Activated CD8-positive, alpha-beta memory T cell treated with anti-CD3 and anti-CD28 coated beads, Interleukin-2, amount 50 U/mL, for 48 hours (primary cell): ENCODE results near the gene PPP1R12B.
"Not testable (repeated sequence)": the region's sequence is repeated elsewhere in the genome, so short reads cannot be mapped to it uniquely, and the experiment has no call there.

Experiments used
- DNase-seq: peaks from one replicate; pipeline ENCODE4 v3.0.0-alpha.2; 2020

The PPP1R12B gene

GRCh38 chr1:202456372-202457169 is 108.1 kb downstream of the PPP1R12B start:
- not testable (repeated sequence) for DNase-seq

- DNase-seq = not testable (repeated sequence)
These were observed 110.2 kb downstream of the PPP1R12B start for GRCh38 chr1:202458651-202459050.

- DNase-seq = not testable (repeated sequence)
These were observed 111.1 kb downstream of the PPP1R12B start for GRCh38 chr1:202459470-202460142.

- DNase-seq = not testable (repeated sequence)
These were observed 111.6 kb downstream of the PPP1R12B start for GRCh38 chr1:202460143-202460495.

GRCh38 chr1:202462342-202463076 is 114.0 kb downstream of the PPP1R12B start:
- DNase-seq = no peak

GRCh38 chr1:202464153-202464742 is 115.7 kb downstream of the PPP1R12B start:
- not testable (repeated sequence) for DNase-seq

GRCh38 chr1:202465644-202466270 is 117.3 kb downstream of the PPP1R12B start:
- not testable (repeated sequence) for DNase-seq

GRCh38 chr1:202466339-202466738 is 117.8 kb downstream of the PPP1R12B start:
- DNase-seq = not testable (repeated sequence)

GRCh38 chr1:202467381-202467780 is 118.9 kb downstream of the PPP1R12B start:
- DNase-seq = not testable (repeated sequence)

- not testable (repeated sequence) for DNase-seq
These were observed 120.2 kb downstream of the PPP1R12B start for GRCh38 chr1:202468695-202469094.

- not testable (repeated sequence) for DNase-seq
These were observed 120.6 kb downstream of the PPP1R12B start for GRCh38 chr1:202469123-202469522.

- DNase-seq = no peak
These were observed 122.7 kb downstream of the PPP1R12B start for GRCh38 chr1:202471246-202471645.

- DNase-seq = not testable (repeated sequence)
These were observed 124.0 kb downstream of the PPP1R12B start for GRCh38 chr1:202472347-202473124.

- DNase-seq = not testable (repeated sequence)
These were observed 125.0 kb downstream of the PPP1R12B start for GRCh38 chr1:202473266-202474045.

GRCh38 chr1:202479661-202480060 is 131.2 kb downstream of the PPP1R12B start:
- DNase-seq = not testable (repeated sequence)

GRCh38 chr1:202480640-202481039 is 132.1 kb downstream of the PPP1R12B start:
- not testable (repeated sequence) for DNase-seq

- DNase-seq = not testable (repeated sequence)
These were observed 134.9 kb downstream of the PPP1R12B start for GRCh38 chr1:202483362-202483761.

GRCh38 chr1:202484032-202484431 is 135.5 kb downstream of the PPP1R12B start:
- not testable (repeated sequence) for DNase-seq

- DNase-seq = not testable (repeated sequence)
These were observed 136.3 kb downstream of the PPP1R12B start for GRCh38 chr1:202484820-202485219.

GRCh38 chr1:202488178-202488649 is 139.7 kb downstream of the PPP1R12B start:
- DNase-seq = not testable (repeated sequence)

GRCh38 chr1:202489101-202489500 is 140.6 kb downstream of the PPP1R12B start:
- DNase-seq = not testable (repeated sequence)
